B cell (primary cell): ENCODE results near the gene EXO5. TPM values are rescaled to one million over a fixed set of nuclear protein-coding genes. Genes with fewer than 3 reads are reported as not detected.
A peak's percentile ranks its signal among the peaks of the same experiment; 100 is the strongest.

ENCODE experiments used
- ATAC-seq: fragments of 200-7000 bp; cut with Tn5 transposase; one replicate; pipeline ENCODE4 v1.10.0; 2021; ENCODE audit warnings: low read depth, mild to moderate bottlenecking, moderate number of reproducible peaks, moderate library complexity
- CTCF ChIA-PET: fragments of 350-600 bp; sonication (Branson Sonifier 250); formaldehyde crosslinking; loops from one replicate; lab custom pipeline; 2021; ENCODE audit warnings: antibody characterized with exemption, inconsistent platforms; lab: Charles Lee
- POLR2A ChIA-PET: fragments of 350-600 bp; sonication (Branson Sonifier 250); formaldehyde crosslinking; loops from one replicate; lab custom pipeline; 2021; ENCODE audit warnings: antibody characterized with exemption; lab: Charles Lee
- DNase-seq: peaks from one replicate; pipeline ENCODE4 v3.0.0; 2013
- H2AFZ ChIP-seq: 2 replicates; pipeline ENCODE4 v1.6.1; 2012; ENCODE audit warnings: mild to moderate bottlenecking, low read depth, low read length; ENCODE audit not compliant: insufficient read depth, poor library complexity, severe bottlenecking
- H3K27ac ChIP-seq, 2 donors: 1 replicate in 1 of 2; 2 replicates in 1 of 2; pipeline ENCODE4 v1.5.1; 2012 to 2013; ENCODE audit warnings: low read length in 2 of 2, mild to moderate bottlenecking in 2 of 2, moderate library complexity in 1 of 2
- H3K27me3 ChIP-seq, 4 experiments: fragments of 200-600 bp in 1 of 4; sonication (generic) in 1 of 4; replicated peaks in 1 of 4; 1 replicate in 2 of 4; 2 replicates in 2 of 4; pipeline versions ENCODE4 v1.6.1 to v1.7.0; 2013 to 2016; ENCODE audit warnings: low read length in 3 of 4, mild to moderate bottlenecking in 2 of 4, mixed read lengths in 1 of 4, moderate library complexity in 1 of 4; ENCODE audit not compliant: insufficient read depth in 4 of 4, control insufficient read depth in 3 of 4; ENCODE audit errors: control extremely low read depth in 1 of 4
- H3K36me3 ChIP-seq, 2 experiments: replicated peaks in 1 of 2; 1 replicate in 1 of 2; 2 replicates in 1 of 2; pipeline versions ENCODE4 v1.6.1 to v1.7.1; 2013; ENCODE audit warnings: low read length in 1 of 2; ENCODE audit not compliant: insufficient read depth in 2 of 2, control insufficient read depth in 1 of 2; ENCODE audit errors: control extremely low read depth in 1 of 2, extremely low read depth in 1 of 2
- H3K4me1 ChIP-seq, 2 donors: fragments of 200-600 bp in 1 of 2; sonication (generic) in 1 of 2; 1 replicate in 1 of 2; 2 replicates in 1 of 2; pipeline versions ENCODE4 v1.5.1 to v1.6.1; 2013 to 2017; ENCODE audit warnings: low read length in 2 of 2; ENCODE audit not compliant: control insufficient read depth in 2 of 2, insufficient read depth in 2 of 2
- H3K4me2 ChIP-seq: replicated peaks from 2 replicates; pipeline ENCODE3; 2012; ENCODE audit warnings: mild to moderate bottlenecking, low read depth, low read length; ENCODE audit not compliant: poor library complexity, severe bottlenecking
- H3K4me3 ChIP-seq, 5 experiments: fragments of 200-600 bp in 1 of 5; sonication (generic) in 1 of 5; 1 replicate in 3 of 5; 2 replicates in 2 of 5; pipeline versions ENCODE4 v1.5.1 to v1.7.0; 2011 to 2016; ENCODE audit warnings: low read length in 4 of 5, mild to moderate bottlenecking in 4 of 5, low read depth in 2 of 5, control low read depth in 1 of 5, moderate library complexity in 1 of 5; ENCODE audit not compliant: insufficient read depth in 1 of 5; ENCODE audit errors: control extremely low read depth in 1 of 5, extremely low read depth in 1 of 5
- H3K79me2 ChIP-seq: fragments of 200-600 bp; sonication (generic); one replicate; pipeline ENCODE4 v1.6.0; 2016; ENCODE audit warnings: low read length; ENCODE audit not compliant: control insufficient read depth, insufficient read depth
- H3K9ac ChIP-seq: fragments of 200-600 bp; sonication (generic); 2 replicates; pipeline ENCODE4 v1.6.1; 2017; ENCODE audit warnings: mild to moderate bottlenecking, low read length, moderate library complexity
- H3K9me3 ChIP-seq, 3 donors: one replicate each; pipeline versions ENCODE4 v1.6.1 to v1.7.1; 2013; ENCODE audit warnings: low read length in 2 of 3; ENCODE audit not compliant: control insufficient read depth in 2 of 3, insufficient read depth in 1 of 3; ENCODE audit errors: control extremely low read depth in 1 of 3
- H4K20me1 ChIP-seq: 2 replicates; pipeline ENCODE4 v1.6.0; 2012; ENCODE audit warnings: mild to moderate bottlenecking, low read length; ENCODE audit not compliant: insufficient read depth, control insufficient read depth, poor library complexity, severe bottlenecking
- H3K27ac Mint-ChIP-seq: one replicate; pipeline ENCODE4 v1.8.0; 2021; ENCODE audit warnings: mixed read lengths
- H3K27me3 Mint-ChIP-seq: one replicate; pipeline ENCODE4 v1.8.0; 2021; ENCODE audit warnings: mixed read lengths
- H3K4me1 Mint-ChIP-seq: one replicate; pipeline ENCODE4 v1.8.0; 2021; ENCODE audit warnings: mixed read lengths
- H3K4me3 Mint-ChIP-seq: one replicate; pipeline ENCODE4 v1.8.0; 2021; ENCODE audit warnings: mixed read lengths
- H3K9me3 Mint-ChIP-seq: one replicate; pipeline ENCODE4 v1.8.0; 2022; ENCODE audit warnings: mixed read lengths; ENCODE audit not compliant: insufficient read depth
- CTCF ChIP-seq: fragments of 200-600 bp; IDR thresholded peaks from one replicate; pipeline ENCODE4 v1.8.0; 2022; ENCODE audit warnings: antibody characterized with exemption, mild to moderate bottlenecking
- EZH2 ChIP-seq: IDR thresholded peaks from 2 replicates; pipeline ENCODE4 v1.6.1; 2012; ENCODE audit warnings: borderline replicate concordance, low read depth, mild to moderate bottlenecking, moderate library complexity, low read length; ENCODE audit not compliant: insufficient read depth, poor library complexity, severe bottlenecking
- WGBS: methylation state at CpG from one replicate; pipeline ENCODE4 v1.1.5; 2013; ENCODE audit warnings: missing lambda C conversion rate; ENCODE audit not compliant: insufficient coverage; 5-methylcytosine and 5-hydroxymethylcytosine counted together
- intact Hi-C: fragments of 100-400 bp; cut with micrococcal nuclease; formaldehyde crosslinking; loops from one replicate; pipeline ENCODE4 v1.10.0; 2022
- polyA plus RNA-seq: library from polyadenylated mRNA; depleted of rRNA; stranded (reverse); fragments of >200 nt; gene quantifications from 2 replicates; pipeline ENCODE4 v1.2.3, GENCODE V29; 2012
- total RNA-seq, 2 donors: library from RNA; stranded (reverse); fragments of 120-200 nt in 1 of 2; gene quantifications; 1 replicate in 1 of 2; 2 replicates in 1 of 2; pipeline versions ENCODE4 v1.2.3 to v1.2.4, GENCODE V29; 2013 to 2022

The EXO5 gene
- total and polyA plus RNA-seq, 2 donors (not counting 1 experiment from before 2014, with no cell fraction given): 5.7 to 16.9 TPM

GRCh38 chr1:40519517-40519916 is 10.9 kb downstream of the EXO5 start:
- ATAC-seq: no peak
- H3K79me2 ChIP-seq: no peaks in the 10 kb centered on the region
- WGBS: no CpG with 5 or more reads among the region's 2 CpGs
- TF ChIP-seq CTCF: no peak
- Mint-ChIP-seq H3K27me3 (peaks cover 5% of the 10 kb centered on the region), H3K4me3 (no peak overlapping the region), H3K9me3 (peaks cover 8% of the 10 kb centered on the region), H3K4me1 (no peaks in the 10 kb centered on the region), H3K27ac (no peak overlapping the region)
- no peak overlapping the region for H3K9ac ChIP-seq
- H3K4me3 ChIP-seq: no peak overlapping the region
- no peaks in the 10 kb centered on the region for H3K27me3 ChIP-seq
- intact Hi-C loops: no loop called here
- H3K4me1 ChIP-seq: no peaks in the 10 kb centered on the region
- peaks cover 1 to 31% (median 10%) of the 10 kb centered on the region in 3 donors for H3K9me3 ChIP-seq
- peaks cover 0 to 10% of the 10 kb centered on the region in 2 experiments for H3K36me3 ChIP-seq
- no peak overlapping the region for H2AFZ ChIP-seq
- H3K4me2 ChIP-seq: no peak overlapping the region
- ChIA-PET CTCF (no interaction called here), POLR2A (no interaction called here)
- DNase-seq: no peak
- no peak overlapping the region for H3K27ac ChIP-seq
- H4K20me1 ChIP-seq: no peaks in the 10 kb centered on the region

- Mint-ChIP-seq H3K4me1 (peaks cover 26% of the 10 kb centered on the region), H3K4me3 (peak overlapping the region; percentile 100), H3K27ac (peak overlapping the region; percentile 96), H3K9me3 (peaks cover 10% of the 10 kb centered on the region), H3K27me3 (peaks cover 11% of the 10 kb centered on the region)
- TF ChIP-seq EZH2 (no peak), CTCF (no peak)
- peak overlapping the region; percentile 75 for H3K9ac ChIP-seq
- DNase-seq (no peak), ATAC-seq (peak; percentile 1)
- POLR2A ChIA-PET: interaction anchor here (1.0 to 1.4 kb wide), 2 partner anchors 13 to 81 kb away, joined by 3 to 4 read pairs; partner anchors contain the start of gene ZFP69B
- H3K36me3 ChIP-seq: peaks cover 0 to 5% of the 10 kb centered on the region in 2 experiments
- peaks cover 19 to 22% of the 10 kb centered on the region in 2 donors for H3K4me1 ChIP-seq
- peaks cover 2 to 9% (median 4%) of the 10 kb centered on the region in 3 donors for H3K9me3 ChIP-seq
- intact Hi-C loops: loop anchor here (1.0 to 10.0 kb wide), 9 partner anchors 23 to 491 kb away; partner anchors contain the start of genes CAP1, CITED4, EXO5 and SMAP2
- peak overlapping the region; percentile 60 to 92 for H3K27ac ChIP-seq
- CTCF ChIA-PET: interaction anchor here (0.6 to 3.2 kb wide), 9 partner anchors 14 to 1408 kb away, joined by 3 to 16 read pairs (median 6); partner anchors contain the start of gene ZFP69B
- peak overlapping the region; percentile 80 for H3K4me2 ChIP-seq
- no peaks in the 10 kb centered on the region for H4K20me1 ChIP-seq
- H3K79me2 ChIP-seq: peaks cover 6% of the 10 kb centered on the region
- peak overlapping the region; percentile 50 to 94 (median 80) for H3K4me3 ChIP-seq
- 24% methylated on average over 2 of the region's 5 CpGs for WGBS
- H3K27me3 ChIP-seq: peaks cover 0 to 3% (median 1%) of the 10 kb centered on the region in 4 experiments
- peak overlapping the region; percentile 95 for H2AFZ ChIP-seq
Measured at GRCh38 chr1:40530735-40531380, 22.3 kb downstream of the EXO5 start.
